GM23338 (cell line): ENCODE data around the gene MACF1. TPM values are rescaled to one million over a fixed set of nuclear protein-coding genes. Genes with fewer than 3 reads are reported as not detected.

ENCODE experiments used
- ATAC-seq: fragments of 200-7000 bp; cut with Tn5 transposase; 3 replicates; pipeline ENCODE4 v1.9.1; 2020
- DNase-seq: peaks from one replicate; pipeline ENCODE4 v3.0.0-alpha.2; 2015; ENCODE audit warnings: low spot score
- H2AFZ ChIP-seq: fragments of 200-600 bp; sonication (generic); 2 replicates; pipeline ENCODE4 v1.8.0; 2016; ENCODE audit warnings: antibody characterized with exemption, mild to moderate bottlenecking, moderate library complexity
- H3F3A ChIP-seq: fragments of 200-600 bp; sonication (generic); replicated peaks from 2 replicates; pipeline ENCODE4 v1.8.0; 2017; ENCODE audit warnings: antibody characterized with exemption, mixed run types, low read depth
- H3K27ac ChIP-seq: fragments of 200-600 bp; sonication (generic); 2 replicates; pipeline ENCODE4 v1.6.1; 2016; ENCODE audit warnings: low read depth
- H3K27me3 ChIP-seq: fragments of 200-600 bp; sonication (generic); 2 replicates; pipeline ENCODE4 v1.8.0; 2016; ENCODE audit warnings: mild to moderate bottlenecking, mixed run types, moderate library complexity; ENCODE audit not compliant: insufficient read depth
- H3K36me3 ChIP-seq: fragments of 200-600 bp; sonication (generic); 2 replicates; pipeline ENCODE4 v1.8.0; 2016; ENCODE audit warnings: mild to moderate bottlenecking; ENCODE audit not compliant: insufficient read depth
- H3K4me1 ChIP-seq: fragments of 200-600 bp; sonication (generic); 2 replicates; pipeline ENCODE4 v1.8.0; 2016; ENCODE audit warnings: mild to moderate bottlenecking, moderate library complexity; ENCODE audit not compliant: insufficient read depth
- H3K4me2 ChIP-seq: fragments of 200-600 bp; sonication (generic); 2 replicates; pipeline ENCODE4 v1.7.1; 2017; ENCODE audit warnings: mixed run types
- H3K4me3 ChIP-seq: fragments of 200-600 bp; sonication (generic); 2 replicates; pipeline ENCODE4 v1.6.1; 2016; ENCODE audit warnings: mixed run types
- H3K79me2 ChIP-seq: fragments of 200-600 bp; sonication (generic); replicated peaks from 2 replicates; pipeline ENCODE4 v1.8.0; 2017; ENCODE audit warnings: mild to moderate bottlenecking; ENCODE audit not compliant: insufficient read depth
- H3K9me2 ChIP-seq: fragments of 200-600 bp; sonication (generic); 2 replicates; pipeline ENCODE4 v1.8.0; 2017; ENCODE audit not compliant: insufficient read depth
- H4K20me1 ChIP-seq: fragments of 200-600 bp; sonication (generic); replicated peaks from 2 replicates; pipeline ENCODE4 v1.8.0; 2017; ENCODE audit warnings: mild to moderate bottlenecking; ENCODE audit not compliant: insufficient read depth
- H3K27ac Mint-ChIP-seq: 2 replicates; pipeline ENCODE4 v1.8.0; 2020; ENCODE audit warnings: inconsistent platforms, mild to moderate bottlenecking, moderate library complexity, mixed read lengths
- H3K27me3 Mint-ChIP-seq: 3 replicates; pipeline ENCODE4 v1.8.0; 2022; ENCODE audit warnings: low read depth, mild to moderate bottlenecking, moderate library complexity, mixed read lengths, inconsistent platforms; ENCODE audit not compliant: insufficient read depth, poor library complexity
- H3K36me3 Mint-ChIP-seq: 3 replicates; pipeline ENCODE4 v1.8.0; 2021; ENCODE audit warnings: low read depth, mild to moderate bottlenecking, inconsistent platforms, moderate library complexity, mixed read lengths
- H3K4me1 Mint-ChIP-seq: 3 replicates; pipeline ENCODE4 v1.8.0; 2020; ENCODE audit warnings: mild to moderate bottlenecking, inconsistent platforms, mixed read lengths
- H3K4me3 Mint-ChIP-seq: 3 replicates; pipeline ENCODE4 v1.8.0; 2021; ENCODE audit warnings: moderate library complexity, mild to moderate bottlenecking, inconsistent platforms, mixed read lengths
- H3K9me3 Mint-ChIP-seq: 3 replicates; pipeline ENCODE4 v1.8.0; 2020; ENCODE audit warnings: moderate library complexity, mild to moderate bottlenecking, inconsistent platforms, mixed read lengths
- CTCF ChIP-seq, 2 experiments: fragments of 200-600 bp in 1 of 2; sonication (generic) in 1 of 2; conservative IDR thresholded peaks; 2 replicates each; pipeline versions ENCODE4 v1.5.1 to v1.6.1; 2016 to 2017; ENCODE audit warnings: antibody characterized with exemption in 2 of 2, low read depth in 2 of 2, mild to moderate bottlenecking in 2 of 2, moderate library complexity in 1 of 2
- EZH2 ChIP-seq: fragments of 200-600 bp; sonication (generic); IDR thresholded peaks from one replicate; pipeline ENCODE4 v1.8.0; 2017; ENCODE audit warnings: antibody characterized with exemption, mild to moderate bottlenecking, low read depth; ENCODE audit not compliant: unreplicated experiment
- EZH2phosphoT487 ChIP-seq: fragments of 200-600 bp; sonication (generic); IDR thresholded peaks from one replicate; pipeline ENCODE4 v1.8.1; 2018; ENCODE audit warnings: antibody characterized with exemption; ENCODE audit not compliant: unreplicated experiment
- NANOG ChIP-seq: IDR thresholded peaks from 2 replicates; pipeline ENCODE4 v1.6.1; 2016; ENCODE audit warnings: antibody characterized with exemption, borderline replicate concordance
- POLR2AphosphoS5 ChIP-seq: IDR thresholded peaks from 2 replicates; pipeline ENCODE4 v1.6.1; 2016; ENCODE audit warnings: antibody characterized with exemption, low read depth
- REST ChIP-seq: IDR thresholded peaks from one replicate; pipeline ENCODE4 v1.6.1; 2018; ENCODE audit warnings: antibody characterized with exemption; ENCODE audit not compliant: unreplicated experiment
- STAT1 ChIP-seq: IDR thresholded peaks from one replicate; pipeline ENCODE4 v1.6.1; 2016; ENCODE audit warnings: antibody characterized with exemption; ENCODE audit not compliant: unreplicated experiment
- ZNF114 ChIP-seq: fragments of 250-450 bp; sonication (Bioruptor Pico); IDR thresholded peaks from 2 replicates; pipeline ENCODE4 v1.5.0; 2020; ENCODE audit warnings: mild to moderate bottlenecking, moderate library complexity
- polyA plus RNA-seq: library from polyadenylated mRNA; unstranded; fragments of >200 nt; fragmentation: Nextera tagmentation; extraction: Ambion mirVana; gene quantifications from 2 replicates; pipeline ENCODE4 v1.2.1, GENCODE V29; 2016
- total RNA-seq: library from RNA; depleted of rRNA; stranded (reverse); fragments of >200 nt; shearing (Covaris generic); gene quantifications from 2 replicates; pipeline ENCODE4 v1.2.3, GENCODE V29; 2014
- TF ChIP-seq, protein P1 (sequence below): IDR thresholded peaks from 2 replicates; pipeline ENCODE4 v1.6.1; 2016; ENCODE audit warnings: antibody characterized with exemption

The MACF1 gene
- total and polyA plus RNA-seq, 2 experiments from 2014 or later, result 104 to 399 TPM

DNA sequence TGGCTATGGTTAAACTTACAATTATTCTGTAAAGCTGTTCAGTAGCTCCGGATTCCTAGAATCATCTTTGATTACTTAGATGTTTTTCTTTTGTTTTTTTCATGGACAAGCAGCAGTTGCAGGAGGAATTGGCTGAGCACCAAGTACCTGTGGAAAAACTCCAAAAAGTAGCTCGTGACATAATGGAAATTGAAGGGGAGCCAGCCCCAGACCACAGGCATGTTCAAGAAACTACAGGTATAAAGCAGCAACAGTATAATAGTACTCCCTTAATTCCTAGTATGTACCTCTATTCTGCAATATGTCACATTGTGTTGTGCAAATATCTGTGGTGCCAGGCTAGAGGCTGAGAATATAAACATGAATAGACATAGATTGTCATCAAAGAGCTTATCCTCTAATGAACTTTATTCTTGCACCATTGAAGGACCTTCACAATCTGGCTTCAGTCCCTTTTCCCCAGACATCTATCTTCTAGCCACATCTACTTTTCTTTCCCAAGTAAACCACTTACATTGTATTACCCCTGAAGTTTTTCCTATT, 154.6 kb downstream of the MACF1 start:
- Mint-ChIP-seq H3K9me3 (no peaks in the 10 kb centered on the region), H3K4me1 (no peaks in the 10 kb centered on the region), H3K36me3 (peaks cover 73% of the 10 kb centered on the region), H3K27me3 (peaks cover 2% of the 10 kb centered on the region), H3K27ac (no peak overlapping the region), H3K4me3 (no peak overlapping the region)
- Histone ChIP-seq H3K4me2 (no peak overlapping the region), H3K9me2 (no peaks in the 10 kb centered on the region), H3K27me3 (no peaks in the 10 kb centered on the region), H4K20me1 (peaks cover 16% of the 10 kb centered on the region), H3K36me3 (peaks cover 70% of the 10 kb centered on the region), H3K27ac (peak overlapping the region; percentile 47), H3K4me3 (no peak overlapping the region), H3K4me1 (no peaks in the 10 kb centered on the region), H3F3A (no peaks in the 10 kb centered on the region), H3K79me2 (no peaks in the 10 kb centered on the region), H2AFZ (no peak overlapping the region)
- DNase-seq (no peak), ATAC-seq (no peak)
- TF ChIP-seq STAT1 (no peak), CTCF (conservative IDR thresholded peaks at IDR 0.05; ENCODE audit: low read depth in 2 of 2) (no peak), NANOG (no peak), ZNF114 (CRISPR knock-in tag) (no peak)

GRCh38 chr1:39360731-39361130, 156.2 kb downstream of the MACF1 start:
- Histone ChIP-seq H3K4me1 (no peaks in the 10 kb centered on the region), H3K79me2 (no peaks in the 10 kb centered on the region), H2AFZ (no peak overlapping the region), H3K27ac (no peak overlapping the region), H3K9me2 (no peaks in the 10 kb centered on the region), H3K27me3 (no peaks in the 10 kb centered on the region), H3K4me3 (no peak overlapping the region), H3K4me2 (no peak overlapping the region), H3F3A (no peaks in the 10 kb centered on the region), H4K20me1 (peaks cover 10% of the 10 kb centered on the region; the same call in 1 of the 2 replicates), H3K36me3 (peaks cover 56% of the 10 kb centered on the region)
- Mint-ChIP-seq H3K4me3 (no peak overlapping the region), H3K27me3 (no peaks in the 10 kb centered on the region), H3K4me1 (no peaks in the 10 kb centered on the region), H3K9me3 (no peaks in the 10 kb centered on the region), H3K27ac (no peak overlapping the region), H3K36me3 (peaks cover 71% of the 10 kb centered on the region)
- TF ChIP-seq EZH2phosphoT487 (no peak), STAT1 (no peak), ZNF114 (CRISPR knock-in tag) (no peak), EZH2 (no peak), REST (no peak), POLR2AphosphoS5 (no peak), CTCF (conservative IDR thresholded peaks at IDR 0.05; ENCODE audit: low read depth in 2 of 2) (no peak)
- TF ChIP-seq, protein P1, sequence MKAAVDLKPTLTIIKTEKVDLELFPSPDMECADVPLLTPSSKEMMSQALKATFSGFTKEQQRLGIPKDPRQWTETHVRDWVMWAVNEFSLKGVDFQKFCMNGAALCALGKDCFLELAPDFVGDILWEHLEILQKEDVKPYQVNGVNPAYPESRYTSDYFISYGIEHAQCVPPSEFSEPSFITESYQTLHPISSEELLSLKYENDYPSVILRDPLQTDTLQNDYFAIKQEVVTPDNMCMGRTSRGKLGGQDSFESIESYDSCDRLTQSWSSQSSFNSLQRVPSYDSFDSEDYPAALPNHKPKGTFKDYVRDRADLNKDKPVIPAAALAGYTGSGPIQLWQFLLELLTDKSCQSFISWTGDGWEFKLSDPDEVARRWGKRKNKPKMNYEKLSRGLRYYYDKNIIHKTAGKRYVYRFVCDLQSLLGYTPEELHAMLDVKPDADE, result no peak
- no peak for DNase-seq
- ATAC-seq, result no peak
